ENCODE data around the gene EEF1A1.

GRCh38 chr6:73560182-73560732, 39.4 kb upstream of the EEF1A1 start:
- TF ChIP-seq EP300 (IDR thresholded peaks at IDR 0.05; ENCODE audit: borderline replicate concordance in 1 of 2, low read depth in 2 of 2, low read length in 2 of 2) (no peak), TCF12 (IDR thresholded peaks at IDR 0.05; ENCODE audit: low read depth, low read length) (no peak), TAF1 (IDR thresholded peaks at IDR 0.05; ENCODE audit: low read depth, low read length) (no peak), EZH2 (IDR thresholded peaks at IDR 0.05; ENCODE audit: low read depth, low read length, severe bottlenecking) (no peak), NRF1 (IDR thresholded peaks at IDR 0.05; ENCODE audit: low read depth, low read length) (no peak), SIRT6 (IDR thresholded peaks at IDR 0.05; ENCODE audit: low read length) (no peak), MAX (IDR thresholded peaks at IDR 0.05) (no peak), POLR2A (IDR thresholded peaks at IDR 0.05; ENCODE audit: control extremely low read depth in 1 of 2, low read depth in 2 of 2, low read length in 2 of 2) (no peak), CBX8 (IDR thresholded peaks at IDR 0.05; ENCODE audit: borderline replicate concordance, low read depth, low read length) (no peak), POLR2AphosphoS5 (IDR thresholded peaks at IDR 0.05; ENCODE audit: low read depth, low read length) (no peak), RBBP5 (IDR thresholded peaks at IDR 0.05; ENCODE audit: borderline replicate concordance, low read depth, low read length) (no peak)
